Kasumi-1 (cell line): ENCODE results near the gene CD9.

Experiments used
- DNase-seq, 2 experiments: peaks; one replicate each; lab custom pipeline; 2025; lab: John Stamatoyannopoulos, UW

The CD9 gene

DNA sequence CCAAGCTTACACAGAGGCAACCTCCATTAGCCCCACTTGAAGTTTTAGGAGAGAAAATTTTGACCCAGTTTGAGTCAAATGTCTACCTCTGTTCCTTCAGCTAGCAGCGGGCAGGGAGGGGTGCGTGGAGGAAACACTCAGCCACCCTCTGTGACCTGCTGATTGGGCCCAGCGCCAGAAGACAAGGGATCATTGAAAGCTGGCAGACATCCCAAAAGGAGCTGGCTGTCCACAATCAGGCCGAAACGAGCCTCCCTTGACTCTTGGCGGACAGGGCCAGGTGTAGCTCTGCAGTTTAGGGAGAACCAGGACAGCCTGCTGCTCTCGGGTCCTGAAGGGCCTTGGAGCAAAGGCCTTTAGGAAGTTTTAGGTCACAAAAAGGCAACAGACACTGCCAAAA lies 41.3 kb downstream of the CD9 start:
- no peak for DNase-seq

DNA sequence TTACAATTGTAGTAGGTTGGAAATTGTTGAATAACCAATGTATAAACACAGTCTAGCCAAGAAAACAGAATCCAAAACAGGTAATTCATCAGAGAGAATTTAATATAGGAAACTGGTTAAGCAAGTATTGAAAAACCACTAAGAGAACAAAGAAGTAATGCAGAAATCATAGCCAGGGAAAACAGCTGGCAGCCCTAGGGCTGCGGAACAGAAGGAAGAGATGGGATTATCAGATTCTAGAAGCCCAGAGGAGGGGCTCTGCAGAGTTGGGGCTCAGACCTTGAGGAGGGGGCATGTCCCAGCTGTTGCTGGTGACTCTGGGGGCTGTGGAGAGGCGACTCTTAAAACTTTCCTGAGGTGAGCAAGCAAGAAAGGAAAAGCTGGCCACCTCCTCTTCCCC lies 49.4 kb downstream of the CD9 start:
- no peak for DNase-seq

DNA sequence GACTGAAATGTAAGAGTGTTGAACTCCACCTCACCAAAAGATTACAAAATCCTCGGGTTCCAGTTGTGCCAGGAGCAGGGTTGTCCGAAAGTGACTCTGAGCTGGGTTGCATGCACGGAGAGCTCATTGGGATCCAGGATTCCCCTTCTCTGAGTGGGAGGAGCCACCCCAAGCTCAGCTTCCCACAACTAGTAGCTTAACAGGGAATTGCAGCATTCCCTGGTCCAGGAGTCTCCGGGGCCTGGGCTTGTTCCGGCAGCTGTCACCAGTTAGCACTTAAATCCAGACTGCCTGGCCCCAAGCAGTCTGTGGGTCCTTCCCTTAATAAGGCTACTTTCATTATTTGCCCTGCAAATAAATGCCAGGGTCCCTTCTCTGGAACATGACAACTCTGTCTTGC lies 50.1 kb downstream of the CD9 start:
- no peak for DNase-seq

DNA sequence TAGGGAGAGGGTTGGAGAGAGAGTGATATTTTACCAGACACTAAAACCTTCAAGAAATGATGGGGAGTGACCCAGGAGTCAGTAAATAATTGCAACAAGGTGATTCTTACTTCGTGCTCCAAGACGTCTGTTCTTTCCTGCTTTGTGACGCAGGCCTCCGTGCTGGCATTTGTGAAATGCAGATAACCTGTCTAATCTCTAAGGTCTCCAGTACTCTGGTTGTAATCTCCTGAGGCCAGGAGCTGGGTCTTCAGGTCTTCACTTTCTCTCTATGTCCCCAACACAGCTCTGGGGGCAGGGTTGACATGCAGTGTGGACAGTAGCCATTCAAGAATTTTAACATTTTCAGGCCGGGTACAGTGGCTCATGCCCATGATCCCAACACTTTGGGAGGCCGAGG lies 53.1 kb downstream of the CD9 start:
- DNase-seq: no peak

DNA sequence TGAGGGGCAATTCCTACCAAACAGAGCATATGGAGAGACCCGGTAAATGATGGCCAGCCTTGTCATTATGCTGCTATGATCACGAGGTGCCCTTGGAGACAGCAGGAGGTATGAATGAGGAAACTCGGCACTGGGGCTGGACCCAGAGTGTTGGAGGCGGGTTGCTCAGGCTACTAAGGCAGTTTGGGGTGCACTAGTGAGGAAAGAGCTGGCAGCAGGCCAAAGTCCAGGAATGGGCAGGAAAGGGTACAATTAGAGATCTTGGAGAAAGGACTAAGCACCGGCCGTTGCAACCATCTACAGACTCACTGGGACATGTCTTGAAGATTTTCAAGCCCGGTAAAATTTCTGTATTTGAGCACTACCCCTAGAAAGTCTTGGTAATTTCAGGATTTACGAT lies 54.3 kb downstream of the CD9 start:
- no peak for DNase-seq

DNA sequence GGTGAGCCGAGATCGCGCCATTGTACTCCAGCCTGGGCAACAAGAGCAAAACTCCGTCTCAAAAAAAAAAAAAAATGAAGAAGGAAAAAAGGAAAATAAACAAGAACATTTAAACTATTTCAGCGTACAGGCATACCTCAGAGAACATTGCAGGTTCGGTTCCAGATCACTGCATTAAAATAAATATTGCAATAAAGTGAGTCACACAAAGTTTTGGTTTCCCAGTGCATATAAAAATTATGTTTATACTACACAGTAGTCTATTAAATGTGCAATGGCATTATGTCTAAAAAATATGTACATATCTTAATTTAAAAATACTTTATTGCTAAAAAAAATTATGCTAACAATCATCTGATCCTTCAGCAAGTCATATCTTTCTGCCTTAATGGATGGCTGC lies 56.8 kb downstream of the CD9 start:
- no peak for DNase-seq

DNA sequence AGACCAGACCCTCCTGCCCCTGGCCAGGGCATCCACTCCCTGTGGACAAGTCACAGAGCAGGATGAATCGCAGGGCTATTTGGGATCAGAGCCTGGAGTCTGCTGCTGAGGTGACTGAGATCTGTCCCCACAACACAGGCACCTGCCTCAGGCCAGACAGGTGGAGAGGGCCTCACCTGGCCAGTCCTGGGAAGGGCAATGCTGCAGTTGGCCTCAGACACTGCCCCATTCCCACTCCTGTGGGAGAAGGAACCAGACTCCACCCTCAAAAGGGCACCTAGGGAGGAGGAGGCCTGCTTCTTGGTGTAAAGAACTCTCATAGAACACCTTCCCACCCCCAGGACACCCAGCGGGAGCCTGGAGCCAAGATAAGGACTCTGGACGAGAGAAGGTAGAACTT lies 62.0 kb downstream of the CD9 start:
- no peak for DNase-seq

DNA sequence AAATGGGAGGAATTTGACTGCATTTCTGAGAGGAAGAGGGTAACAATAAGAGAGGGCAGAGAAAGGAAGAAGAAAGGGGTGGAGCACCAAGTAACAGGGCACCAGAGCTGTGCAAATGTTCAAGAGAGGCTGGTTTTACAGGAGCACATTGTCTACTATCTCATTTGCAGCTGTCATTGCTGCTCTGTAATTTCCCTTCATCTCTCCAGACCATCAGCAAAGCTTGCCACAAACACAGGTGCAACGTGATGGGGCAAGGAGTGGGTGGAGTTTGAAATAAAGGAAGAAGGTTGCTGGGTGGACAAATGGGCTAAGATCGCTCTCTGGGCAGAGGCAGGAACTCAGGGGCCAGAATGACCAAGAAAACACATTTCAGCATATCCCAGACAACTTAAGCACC lies 62.4 kb downstream of the CD9 start:
- no peak for DNase-seq

DNA sequence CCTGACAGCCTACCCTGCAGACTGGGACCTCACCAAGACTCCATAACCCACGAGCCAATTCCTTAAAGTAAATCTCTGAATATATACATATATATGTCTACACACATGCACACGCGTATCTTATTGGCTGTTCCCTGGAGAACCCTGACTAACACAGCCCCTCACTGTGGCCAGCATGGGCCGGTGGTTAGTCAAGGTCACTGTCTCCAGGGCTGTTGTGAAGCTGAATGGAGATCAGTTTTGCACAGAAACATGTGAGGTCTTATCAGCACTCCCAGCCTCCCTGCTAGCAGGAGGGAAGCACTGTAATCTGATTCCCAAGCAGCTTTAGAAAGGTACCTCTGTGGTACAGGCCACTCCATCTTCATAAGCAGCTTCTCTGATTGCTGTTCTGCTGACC lies 63.7 kb downstream of the CD9 start:
- DNase-seq: no peak

DNA sequence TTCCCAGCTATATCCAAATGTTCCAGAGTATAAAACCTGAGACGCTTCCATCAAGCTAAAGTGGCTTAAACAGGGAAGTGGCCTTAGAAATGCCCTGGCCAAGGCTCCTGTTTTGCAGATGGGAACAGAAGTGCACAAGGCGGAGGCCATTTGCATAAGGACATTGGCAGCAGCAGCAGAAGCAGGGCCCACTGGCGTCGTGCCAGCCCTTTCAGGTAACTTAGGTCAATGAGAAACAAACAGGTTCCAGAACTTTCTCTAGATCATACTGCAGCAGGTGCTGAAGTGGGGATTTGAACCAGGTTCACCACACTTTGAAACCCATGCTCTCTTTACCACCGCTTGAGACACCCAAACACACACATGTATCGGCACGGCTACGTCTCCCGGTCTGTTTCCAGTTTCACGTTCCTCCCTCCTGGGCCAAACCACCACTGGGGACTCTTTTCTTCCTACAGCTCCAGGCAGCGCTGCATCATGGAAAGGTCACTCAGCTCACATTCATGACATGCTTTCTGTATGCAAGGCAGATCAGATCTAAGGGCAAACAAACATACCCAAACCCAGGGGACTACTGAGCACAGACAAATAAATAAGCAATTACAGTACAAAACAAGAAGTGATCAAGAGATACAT lies 64.3 kb downstream of the CD9 start:
- no peak for DNase-seq

DNA sequence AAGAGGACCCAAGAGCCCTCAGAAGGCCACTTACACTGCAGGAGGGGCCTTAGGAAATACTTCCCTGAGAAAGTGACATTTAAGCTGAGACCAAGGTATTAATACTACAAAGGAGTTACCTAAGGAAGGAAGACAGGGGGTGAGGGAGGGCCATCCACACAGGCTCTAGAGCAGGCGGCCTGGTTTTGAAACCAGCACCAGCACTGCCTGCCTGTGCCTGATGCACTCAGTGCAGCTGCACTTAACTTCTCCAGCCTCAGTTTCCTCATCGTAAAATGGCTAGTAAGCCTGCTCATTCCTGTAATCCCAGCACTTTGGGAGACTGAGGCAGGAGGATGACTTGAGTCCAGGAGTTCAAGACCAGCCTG lies 64.8 kb downstream of the CD9 start:
- DNase-seq: no peak

DNA sequence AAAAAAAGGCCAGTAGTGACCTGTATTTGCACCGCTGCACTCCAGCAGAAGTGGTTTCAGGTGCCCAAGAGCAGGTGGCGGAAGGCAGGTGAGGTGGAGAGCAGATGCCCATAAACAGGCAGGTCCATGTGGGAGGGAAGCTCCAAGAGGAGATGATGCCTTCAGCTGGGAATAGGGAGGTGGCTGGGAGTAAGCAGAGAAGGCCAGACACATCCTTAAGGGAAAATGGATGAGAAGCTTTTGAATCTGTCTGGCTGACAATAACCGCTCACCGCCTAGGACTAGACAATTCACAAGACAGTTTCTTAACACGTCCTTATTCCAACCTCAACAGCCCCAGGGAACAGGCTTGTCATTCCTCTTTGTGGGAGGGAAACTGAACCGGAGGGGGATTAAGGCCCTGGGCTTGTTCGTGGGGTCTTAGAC lies 66.4 kb downstream of the CD9 start:
- no peak for DNase-seq

DNA sequence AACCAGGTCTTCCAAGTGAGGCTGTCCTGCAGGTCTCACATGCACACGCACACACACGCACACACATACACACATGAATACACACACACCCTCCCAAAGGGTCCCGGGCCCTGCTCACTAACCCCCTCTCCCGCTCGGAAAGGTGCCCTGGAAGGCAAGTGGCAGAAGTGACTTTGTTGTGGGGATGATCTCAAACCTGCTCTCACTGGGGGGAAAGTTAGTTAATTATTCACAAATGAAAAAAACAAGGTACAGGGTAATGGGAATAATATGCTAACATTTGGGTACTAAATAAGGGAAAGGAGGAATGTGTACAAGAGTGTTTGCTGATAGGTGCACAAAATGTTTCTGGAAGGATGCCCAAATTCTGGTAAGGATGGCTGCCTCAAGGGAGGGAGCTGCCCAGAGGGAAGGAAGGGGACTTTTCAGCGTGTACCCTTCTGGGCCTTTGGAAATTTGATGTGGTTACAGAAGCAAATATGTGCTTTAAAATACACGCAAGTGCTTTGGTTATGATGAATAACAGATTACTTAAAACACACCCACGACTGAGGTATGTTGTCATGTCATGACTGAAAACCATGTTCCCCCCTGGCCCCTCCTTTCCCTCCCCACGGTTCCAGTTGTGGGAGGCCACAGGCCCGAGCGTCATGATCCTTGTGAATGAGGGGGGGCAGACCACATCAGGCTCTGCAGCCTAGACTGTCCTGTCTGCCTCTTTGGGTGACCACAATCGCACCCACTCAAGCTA lies 66.9 kb downstream of the CD9 start:
- DNase-seq: no peak

DNA sequence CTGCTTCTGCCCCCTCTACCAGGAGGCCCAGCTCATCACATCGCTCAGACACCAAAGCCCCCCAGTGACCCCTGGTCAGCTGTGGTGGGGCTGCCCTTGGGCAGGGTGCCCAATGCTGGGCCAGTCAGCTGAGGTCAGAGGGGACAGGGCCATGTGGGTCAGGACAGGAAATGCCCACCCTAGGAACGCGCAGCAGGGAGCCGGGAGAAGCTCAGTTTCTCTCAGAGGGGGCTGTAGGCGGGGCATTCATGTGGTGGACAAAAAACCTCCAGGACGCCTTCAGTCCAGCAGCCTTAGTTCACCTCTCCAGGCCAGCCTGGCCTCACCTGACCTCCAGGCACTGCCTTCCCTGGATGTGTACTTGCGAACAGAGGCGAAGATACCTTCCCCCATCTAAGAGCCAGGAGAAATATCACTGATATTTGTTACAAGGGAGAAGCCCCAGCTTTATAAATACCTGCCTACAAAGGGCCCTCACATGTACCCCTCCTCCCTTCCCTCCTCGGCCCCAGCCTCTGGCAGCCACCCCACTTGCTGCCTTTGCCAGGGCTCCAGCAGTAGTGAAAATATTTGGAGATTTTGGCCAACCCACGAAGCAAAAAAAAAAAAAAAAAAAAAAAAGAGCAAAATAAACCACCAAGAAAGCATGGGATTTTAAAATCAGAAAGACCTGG lies 68.4 kb downstream of the CD9 start:
- no peak for DNase-seq

DNA sequence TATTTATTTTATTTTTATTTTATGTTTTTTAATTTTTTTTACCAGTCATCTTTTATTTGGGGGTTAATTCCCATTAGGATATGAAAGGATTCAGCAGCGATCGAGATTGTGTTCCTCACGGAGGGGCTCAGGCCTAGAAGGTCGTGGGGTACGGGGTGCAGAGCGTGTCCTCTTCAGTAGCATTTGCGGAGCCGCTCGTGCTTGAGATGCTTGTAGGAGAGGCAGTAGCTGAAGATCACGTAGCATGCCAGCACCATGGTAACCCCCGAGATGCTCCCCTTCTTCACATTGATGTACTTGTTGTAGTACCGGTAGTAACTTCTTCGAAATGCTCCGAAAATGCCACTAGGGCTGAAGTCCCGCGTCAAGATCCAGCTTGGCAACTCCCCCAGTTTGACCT lies 69.8 kb downstream of the CD9 start:
- DNase-seq: no peak

DNA sequence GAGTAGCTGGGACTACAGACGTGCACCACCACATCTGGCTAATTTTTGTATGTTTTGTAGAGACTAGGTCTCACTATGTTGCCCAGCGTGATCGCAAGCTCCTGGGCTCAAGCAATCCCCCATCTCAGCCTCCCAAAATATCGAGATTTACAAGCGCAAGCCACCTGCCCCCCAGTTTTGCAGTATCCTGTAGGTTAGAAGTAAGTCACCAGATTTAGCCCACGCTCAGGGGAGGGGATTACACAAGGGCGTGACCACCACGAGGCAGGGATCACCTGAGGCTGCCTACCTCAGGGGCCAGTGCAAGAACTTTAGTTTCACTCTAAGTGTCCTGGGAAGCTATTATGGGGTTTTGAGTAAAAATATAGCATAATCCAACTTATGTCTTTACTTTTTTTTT lies 71.1 kb downstream of the CD9 start:
- DNase-seq: no peak

DNA sequence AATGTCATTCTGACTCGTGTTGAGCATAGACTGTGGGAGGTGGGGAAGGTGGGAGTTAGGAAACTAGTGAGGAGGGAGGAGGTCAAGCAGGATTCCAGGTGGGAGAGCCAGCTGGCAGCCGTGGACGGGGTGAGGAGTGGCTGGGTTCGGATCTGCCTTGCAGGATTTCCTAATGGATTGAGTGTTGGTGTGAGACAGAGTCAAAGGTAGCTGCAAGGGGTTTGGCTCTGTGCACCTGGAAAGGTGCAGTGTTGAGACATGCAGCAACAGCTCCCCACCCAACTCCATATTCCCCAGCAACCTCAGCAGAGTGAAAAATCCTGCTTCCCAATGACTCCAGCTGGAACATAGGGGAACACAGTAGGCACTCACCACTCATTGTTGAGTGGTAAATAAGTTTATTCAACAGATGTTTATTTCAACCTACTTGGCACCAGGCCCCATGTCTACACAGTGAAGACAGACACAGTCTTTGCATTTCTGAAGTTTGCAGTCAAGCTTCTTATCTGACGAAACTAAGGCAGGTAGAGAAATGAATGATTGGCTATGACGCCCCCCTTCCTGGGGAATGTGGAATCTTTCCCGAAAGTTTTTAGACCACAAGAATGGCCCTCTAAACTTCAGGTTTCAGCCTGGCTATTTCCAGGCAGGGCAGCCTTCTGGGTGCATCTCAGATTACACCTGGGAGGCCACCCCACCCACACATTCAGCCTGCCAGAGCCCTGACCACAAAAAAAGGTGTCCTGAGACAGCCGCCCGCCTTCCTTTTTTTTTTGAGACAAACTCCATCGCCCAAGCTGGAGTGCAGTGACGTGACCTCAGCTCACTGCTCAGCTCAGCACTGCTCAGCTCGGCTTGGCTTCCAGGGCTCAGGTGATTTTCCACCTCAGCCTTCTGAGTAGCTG lies 72.4 kb downstream of the CD9 start:
- no peak for DNase-seq

DNA sequence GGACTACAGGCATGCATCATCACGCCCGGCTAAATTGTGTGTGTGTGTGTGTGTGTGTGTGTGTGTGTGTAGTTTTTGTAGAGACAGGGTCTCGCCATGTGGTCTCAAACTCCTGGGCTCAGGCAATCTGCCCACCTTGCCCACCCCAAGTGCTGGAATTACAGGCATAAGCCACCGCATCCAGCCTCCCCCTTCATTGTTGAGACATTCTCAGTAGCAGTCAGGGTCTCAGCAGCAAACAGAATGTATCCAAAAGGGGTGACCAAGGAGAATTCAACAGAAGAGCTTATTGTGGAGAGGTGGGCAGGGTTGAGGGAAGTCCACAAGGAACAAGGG lies 73.0 kb downstream of the CD9 start:
- DNase-seq: no peak

DNA sequence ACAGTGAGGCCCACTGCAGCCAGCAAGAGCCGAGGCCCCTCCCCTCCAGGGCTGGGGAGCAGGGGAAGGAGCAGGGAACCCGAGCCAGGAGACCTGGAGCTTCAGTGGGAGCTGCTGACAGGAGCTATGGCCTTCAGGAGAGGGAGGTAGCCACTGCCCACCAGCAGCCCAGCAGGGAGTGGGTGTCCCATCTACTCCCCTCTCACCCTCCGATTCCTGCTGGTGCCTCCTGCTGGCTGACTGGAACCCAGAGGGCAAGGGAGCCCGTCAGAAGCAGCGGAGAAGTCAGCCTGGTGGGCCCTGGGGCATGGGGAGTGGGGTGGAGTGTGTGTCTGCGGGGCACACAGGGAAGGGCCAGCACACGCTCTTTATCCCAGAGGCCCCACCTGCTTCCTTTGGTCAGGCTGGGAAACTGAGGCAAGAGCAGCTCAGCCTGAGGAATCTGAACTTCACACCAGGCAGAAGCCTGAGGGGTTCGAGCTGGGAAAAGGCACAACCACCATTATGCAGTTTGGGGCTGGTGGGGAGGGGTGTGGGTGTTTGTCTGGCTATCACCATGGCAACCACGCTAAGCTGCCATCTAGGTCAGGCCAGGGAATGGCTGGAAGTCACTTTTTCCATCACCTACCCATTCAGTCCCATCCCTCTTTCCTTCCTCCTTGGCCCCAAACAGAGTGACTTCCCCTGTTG lies 73.5 kb downstream of the CD9 start:
- no peak for DNase-seq

DNA sequence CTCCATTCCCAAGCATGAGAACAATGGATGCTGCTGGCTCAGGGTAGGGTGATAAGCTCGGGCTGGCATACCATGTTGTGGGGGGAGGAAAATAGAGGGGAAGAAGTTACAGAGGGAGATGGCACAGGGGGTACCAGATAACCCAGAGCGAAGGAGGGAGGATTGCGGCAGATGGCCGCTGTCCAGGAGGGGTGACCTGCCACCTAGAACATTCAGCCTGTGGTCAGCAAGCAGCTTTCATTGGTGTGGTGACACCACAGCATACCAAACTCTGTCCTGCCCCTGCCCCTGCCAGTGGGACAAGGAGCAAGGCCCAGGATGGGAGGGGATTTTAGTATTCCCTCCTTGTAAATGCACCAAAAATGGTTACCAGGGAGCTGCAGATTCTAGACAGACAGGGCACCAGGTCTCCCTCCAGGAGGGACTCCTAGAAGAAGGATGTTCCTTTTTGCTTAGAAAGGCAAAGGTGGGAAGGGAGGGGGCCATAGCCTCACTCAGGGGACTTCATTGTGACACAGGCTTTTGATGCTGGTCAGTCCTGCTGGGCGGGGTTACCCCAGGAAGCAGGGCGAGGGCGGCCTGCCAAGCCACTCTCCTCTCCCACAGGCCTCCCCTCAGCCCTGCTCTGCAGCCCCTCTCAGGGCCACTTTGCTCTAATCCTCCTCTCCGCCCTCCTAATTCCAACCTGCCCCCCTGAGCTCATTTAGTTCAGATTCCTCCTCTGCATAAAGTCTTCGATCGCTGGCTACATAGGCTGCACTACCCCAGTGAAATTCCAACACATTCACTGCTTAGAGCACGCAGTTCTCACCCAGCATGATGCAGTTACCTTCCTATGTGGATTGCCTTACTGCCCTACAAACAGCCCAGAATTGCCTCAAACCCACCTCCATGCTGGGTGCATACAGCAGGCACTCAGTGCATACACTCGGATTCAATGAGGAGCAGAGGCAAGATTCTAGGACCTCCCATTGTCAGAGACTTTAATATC lies 74.3 kb downstream of the CD9 start:
- no peak for DNase-seq
